GM12875 (cell line): ENCODE results near the gene LHX2.
"Not testable (repeated sequence)": the region's sequence is repeated elsewhere in the genome, so short reads cannot be mapped to it uniquely, and the experiment has no call there.

Experiments
- H3K4me3 ChIP-seq: one replicate; pipeline ENCODE4 v1.5.1; 2011; ENCODE audit warnings: low read depth, low read length, control low read depth
- CTCF ChIP-seq: IDR thresholded peaks from 2 replicates; pipeline ENCODE4 v1.5.1; 2011; ENCODE audit warnings: low read depth, mild to moderate bottlenecking, control low read depth, inconsistent platforms, low read length, moderate library complexity, borderline replicate concordance; ENCODE audit not compliant: insufficient read depth

The LHX2 gene

GRCh38 chr9:123974471-123974870 is 37.1 kb upstream of the LHX2 start:
- H3K4me3 ChIP-seq, result no peak overlapping the region
- no peak for TF ChIP-seq CTCF

GRCh38 chr9:123975871-123976270 is 35.7 kb upstream of the LHX2 start:
- H3K4me3 ChIP-seq, result no peak overlapping the region
- TF ChIP-seq CTCF, result no peak

GRCh38 chr9:123976579-123976978 is 35.0 kb upstream of the LHX2 start:
- not testable (repeated sequence) for H3K4me3 ChIP-seq

GRCh38 chr9:123978981-123979380 is 32.6 kb upstream of the LHX2 start:
- H3K4me3 ChIP-seq, result no peak overlapping the region
- no peak for TF ChIP-seq CTCF

GRCh38 chr9:123982535-123982934 is 29.0 kb upstream of the LHX2 start:
- no peak overlapping the region for H3K4me3 ChIP-seq
- no peak for TF ChIP-seq CTCF

GRCh38 chr9:123983047-123983446 is 28.5 kb upstream of the LHX2 start:
- TF ChIP-seq CTCF, result no peak
- no peak overlapping the region for H3K4me3 ChIP-seq

GRCh38 chr9:123984802-123985201 is 26.8 kb upstream of the LHX2 start:
- no peak overlapping the region for H3K4me3 ChIP-seq
- no peak for TF ChIP-seq CTCF

- H3K4me3 ChIP-seq, result no peak overlapping the region
- no peak for TF ChIP-seq CTCF
These were observed 25.7 kb upstream of the LHX2 start for GRCh38 chr9:123985869-123986268.
